Middle frontal gyrus (tissue), 1 donor: ENCODE data around the gene AMBP.
"Not testable (repeated sequence)": the region's sequence is repeated elsewhere in the genome, so short reads cannot be mapped to it uniquely, and the experiment has no call there.

Experiments used
- DNase-seq: peaks from one replicate; pipeline ENCODE4 v3.0.0-alpha.2; 2015; ENCODE audit warnings: low spot score; ENCODE audit errors: extremely low spot score

AMBP gene

GRCh38 chr9:114051281-114051680 is 26.8 kb downstream of the AMBP start:
- DNase-seq: no peak

- DNase-seq: no peak
Observed at GRCh38 chr9:114050646-114051045, 27.5 kb downstream of the AMBP start.

- no peak for DNase-seq
Observed at GRCh38 chr9:114050226-114050568, 27.9 kb downstream of the AMBP start.

GRCh38 chr9:114049441-114050225 is 28.5 kb downstream of the AMBP start:
- no peak for DNase-seq

- DNase-seq: no peak
Observed at GRCh38 chr9:114048533-114049415, 29.3 kb downstream of the AMBP start.

- no peak for DNase-seq
Observed at GRCh38 chr9:114047717-114048116, 30.4 kb downstream of the AMBP start.

- no peak for DNase-seq
Observed at GRCh38 chr9:114046875-114047274, 31.2 kb downstream of the AMBP start.

GRCh38 chr9:114046237-114046755 is 31.8 kb downstream of the AMBP start:
- no peak for DNase-seq

- DNase-seq: not testable (repeated sequence)
Observed at GRCh38 chr9:114043660-114044059, 34.4 kb downstream of the AMBP start.

- DNase-seq: no peak
Observed at GRCh38 chr9:114039484-114039883, 38.6 kb downstream of the AMBP start.

- DNase-seq: no peak
Observed at GRCh38 chr9:114038724-114039313, 39.3 kb downstream of the AMBP start.

- DNase-seq: no peak
Observed at GRCh38 chr9:114037961-114038723, 40.0 kb downstream of the AMBP start.

GRCh38 chr9:114037249-114037648 is 40.9 kb downstream of the AMBP start:
- DNase-seq: no peak

GRCh38 chr9:114035845-114036801 is 42.0 kb downstream of the AMBP start:
- DNase-seq: no peak

GRCh38 chr9:114035221-114035844 is 42.8 kb downstream of the AMBP start:
- DNase-seq: no peak

- no peak for DNase-seq
Observed at GRCh38 chr9:114034661-114035062, 43.4 kb downstream of the AMBP start.

GRCh38 chr9:114034196-114034595 is 43.9 kb downstream of the AMBP start:
- no peak for DNase-seq

- DNase-seq: no peak
Observed at GRCh38 chr9:114033397-114034103, 44.5 kb downstream of the AMBP start.
